HK-2 (cell line): ENCODE measurements around the gene USP46.

Experiments
- DNase-seq: peaks from one replicate; pipeline ENCODE4 v3.0.0-alpha.2; 2018; ENCODE audit not compliant: unreplicated experiment

Gene USP46

GRCh38 chr4:52618795-52619590 lies 40.1 kb downstream of the USP46 start:
- DNase-seq = no peak

GRCh38 chr4:52617336-52618020 lies 41.6 kb downstream of the USP46 start:
- DNase-seq = no peak

- no peak for DNase-seq
Observed at GRCh38 chr4:52614241-52614640, 44.9 kb downstream of the USP46 start.

DNA sequence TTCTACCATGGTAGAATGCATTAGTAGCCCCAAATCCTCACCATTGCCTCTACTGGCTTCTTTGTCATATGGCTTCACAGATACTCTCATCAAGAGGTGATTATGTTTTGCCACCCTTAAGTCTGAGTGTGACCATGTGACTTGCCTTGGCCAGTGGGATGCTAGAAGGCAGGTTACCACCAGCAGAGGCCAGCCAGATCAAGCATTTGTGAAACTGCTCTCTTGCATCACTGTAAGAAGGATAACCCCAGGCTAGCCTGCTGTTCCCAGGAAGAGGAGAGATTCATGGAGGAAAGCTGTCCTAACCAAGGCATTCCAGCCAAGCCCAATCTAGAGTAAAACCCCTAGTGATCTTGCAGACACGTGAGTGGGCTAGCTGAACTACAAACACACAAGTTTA lies 46.8 kb downstream of the USP46 start:
- DNase-seq = no peak

GRCh38 chr4:52611030-52611555 lies 48.0 kb downstream of the USP46 start:
- DNase-seq = no peak

DNA sequence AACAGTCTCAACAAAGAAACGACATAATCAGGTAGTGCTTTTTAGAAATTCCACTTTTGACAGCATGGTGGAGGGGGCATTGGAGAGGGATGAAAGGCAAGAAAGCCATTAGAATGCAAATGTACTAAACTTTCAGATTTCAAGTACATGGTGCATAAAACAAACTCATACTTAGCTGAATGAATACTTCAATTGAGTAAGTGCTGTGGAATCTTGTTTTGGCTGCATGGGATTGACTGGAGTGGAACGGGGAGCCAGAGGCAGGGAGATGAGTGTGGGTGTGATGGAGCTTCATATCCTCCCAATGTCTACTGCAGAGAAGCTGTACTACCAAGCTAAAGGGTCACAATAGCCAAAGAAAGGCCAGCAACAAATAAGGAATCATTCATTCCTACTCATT lies 52.4 kb downstream of the USP46 start:
- DNase-seq = no peak

GRCh38 chr4:52606040-52606439 lies 53.1 kb downstream of the USP46 start:
- no peak for DNase-seq

DNA sequence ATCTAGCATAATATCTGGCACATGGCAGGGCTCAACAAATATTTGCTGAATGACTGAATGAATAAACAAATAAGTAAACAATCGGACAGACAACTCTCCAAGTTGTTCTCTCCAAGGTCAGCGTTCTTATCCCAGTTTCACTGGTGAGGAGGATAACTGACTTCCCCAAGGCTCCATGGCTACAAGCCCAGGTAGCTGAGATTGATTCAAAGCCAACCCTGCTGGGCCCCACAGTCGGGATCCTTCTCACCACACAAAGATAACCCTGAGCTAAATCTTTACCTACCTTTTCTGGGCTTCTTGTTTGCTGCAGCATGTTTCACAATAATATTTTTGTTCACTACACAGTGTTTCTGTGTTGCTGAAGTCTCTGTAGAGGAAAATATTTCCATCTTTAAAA lies 54.9 kb downstream of the USP46 start:
- no peak for DNase-seq

- DNase-seq = no peak
Observed at GRCh38 chr4:52600275-52600674, 58.8 kb downstream of the USP46 start.

GRCh38 chr4:52595001-52595400 lies 64.1 kb downstream of the USP46 start:
- DNase-seq = no peak

- no peak for DNase-seq
Observed at GRCh38 chr4:52592287-52592686, 66.8 kb downstream of the USP46 start.

DNA sequence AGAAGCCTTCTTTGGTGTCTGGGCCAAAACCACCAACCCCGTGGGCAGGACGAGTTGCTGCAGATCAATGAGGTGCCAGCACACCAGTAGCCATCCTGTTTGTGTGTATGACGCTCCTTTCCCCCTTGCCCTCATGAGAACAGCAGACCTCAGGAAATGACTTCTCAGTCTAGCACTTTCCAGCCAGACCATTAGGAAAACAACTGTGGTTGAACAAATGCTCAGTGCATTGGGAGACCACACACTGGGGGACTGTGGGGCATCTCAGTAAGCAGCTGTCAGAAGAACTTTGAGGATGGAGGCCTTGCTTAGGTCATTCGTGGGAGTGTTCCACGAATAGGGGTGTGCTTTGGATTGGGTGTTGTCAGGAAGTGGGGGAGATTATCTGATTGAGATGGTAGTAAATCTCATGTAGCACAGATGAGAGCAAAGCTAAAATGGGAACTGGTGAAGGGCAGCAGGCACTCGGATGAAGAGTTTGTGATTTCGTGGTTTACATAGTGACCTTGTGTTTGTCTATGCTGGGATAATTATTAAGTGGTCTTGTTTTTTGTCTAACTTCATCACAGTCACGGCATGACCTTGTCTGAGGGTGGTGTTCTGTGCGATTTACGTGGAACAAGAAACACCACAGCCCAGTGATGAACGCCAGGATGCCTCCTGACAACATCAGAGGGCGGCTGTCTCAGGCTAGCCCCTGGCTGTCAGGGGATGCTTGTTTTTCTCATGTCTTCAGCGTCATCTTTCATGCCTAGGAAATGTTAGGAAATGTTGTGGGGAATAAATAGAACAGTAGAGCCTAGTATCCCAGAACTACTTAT lies 70.1 kb downstream of the USP46 start:
- no peak for DNase-seq

- peak; percentile 25 for DNase-seq
Observed at GRCh38 chr4:52588097-52588496, 71.0 kb downstream of the USP46 start.

GRCh38 chr4:52586069-52586468 lies 73.0 kb downstream of the USP46 start:
- no peak for DNase-seq

DNA sequence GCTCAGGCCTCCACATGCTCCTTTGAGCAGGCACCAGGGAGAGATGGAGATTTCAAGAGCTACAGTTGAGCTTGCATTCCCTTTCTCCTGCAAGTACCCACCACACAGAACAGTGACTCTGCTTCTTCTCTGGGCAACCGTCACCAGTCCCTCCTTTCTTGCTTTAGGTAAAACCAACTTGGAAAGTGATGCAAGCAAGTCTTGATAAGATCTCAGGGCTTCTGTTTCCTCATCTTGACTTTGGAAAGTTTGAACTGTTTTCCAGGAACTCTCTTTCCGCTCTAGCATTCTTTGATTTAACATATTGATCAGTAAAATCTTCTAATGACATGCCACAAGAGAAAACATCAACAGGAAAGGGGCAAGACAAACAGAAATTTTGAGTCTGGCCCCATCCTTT lies 73.7 kb downstream of the USP46 start:
- DNase-seq = no peak

GRCh38 chr4:52579602-52580272 lies 79.4 kb downstream of the USP46 start:
- DNase-seq = no peak

DNA sequence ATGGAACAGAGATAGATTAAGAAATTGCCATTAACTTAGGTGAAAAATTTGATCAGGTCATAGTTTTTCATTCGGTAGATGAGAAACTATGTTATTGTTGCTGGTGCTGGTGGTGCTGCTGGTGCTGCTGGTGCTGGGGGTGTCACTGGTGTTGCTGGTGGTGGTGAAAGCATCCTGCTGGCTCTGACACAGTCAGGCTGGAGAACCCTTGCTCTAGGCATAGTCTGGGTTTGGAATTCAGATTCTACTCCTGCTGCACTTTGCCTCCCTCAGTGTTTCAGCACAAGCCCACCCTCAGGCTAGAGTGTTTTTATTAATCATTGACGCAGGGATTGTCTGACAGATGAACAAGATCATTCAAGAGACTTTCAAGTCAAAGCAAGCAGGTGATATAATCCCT lies 80.2 kb downstream of the USP46 start:
- DNase-seq = no peak

- no peak for DNase-seq
Observed at GRCh38 chr4:52577624-52577962, 81.5 kb downstream of the USP46 start.

DNA sequence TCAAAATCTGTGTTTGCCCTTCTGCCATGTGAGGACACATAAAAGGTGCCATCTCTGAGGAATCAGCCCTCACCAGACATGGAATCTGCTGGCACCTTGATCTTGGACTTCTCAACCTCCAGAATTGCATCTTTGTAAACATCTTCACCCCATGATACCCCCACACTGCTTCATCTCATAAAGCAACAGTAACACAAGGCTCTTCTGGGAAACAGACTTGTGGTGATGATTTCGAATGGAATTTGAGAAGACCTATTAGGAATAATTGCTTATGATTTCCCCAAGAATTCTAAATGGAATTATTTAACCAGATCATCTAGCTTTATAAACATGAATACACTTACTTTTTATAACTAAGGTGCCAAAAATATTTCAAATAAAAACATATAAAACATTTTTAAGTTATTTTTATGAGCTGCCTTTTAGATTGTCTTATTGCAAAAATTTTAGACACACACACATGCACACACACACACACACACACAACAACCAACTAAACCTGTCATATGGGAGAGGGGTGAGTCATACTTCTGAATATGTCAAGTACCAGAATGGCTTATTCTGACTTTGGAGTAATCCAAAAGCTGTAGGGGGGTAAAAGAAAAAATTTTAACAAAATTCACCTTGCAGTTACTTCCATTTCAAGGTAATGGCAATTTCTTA lies 82.0 kb downstream of the USP46 start:
- DNase-seq = no peak

DNA sequence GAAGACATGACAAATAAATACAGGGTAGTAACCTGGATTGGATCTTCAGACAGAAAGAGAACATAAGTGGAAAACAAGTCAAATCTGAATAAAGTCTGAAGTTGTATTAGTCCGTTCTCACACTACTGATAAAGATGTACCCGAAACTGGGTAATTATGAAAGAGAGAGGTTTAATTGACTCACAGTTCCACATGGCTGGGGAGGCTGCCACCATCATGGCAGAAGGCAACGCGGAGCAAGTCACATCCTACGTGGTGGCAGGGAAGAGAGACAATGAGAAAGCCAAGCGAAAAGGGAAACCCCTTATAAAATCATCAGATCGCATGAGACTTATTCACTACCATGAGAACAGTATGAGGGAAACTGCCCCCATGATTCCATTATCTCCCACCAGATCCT lies 82.8 kb downstream of the USP46 start:
- no peak for DNase-seq

- DNase-seq = no peak
Observed at GRCh38 chr4:52575406-52575805, 83.7 kb downstream of the USP46 start.
